ENCODE results near the gene TSHZ1. TPM values are rescaled to one million over a fixed set of nuclear protein-coding genes. Genes with fewer than 3 reads are reported as not detected.

TSHZ1 gene
- total and polyA plus RNA-seq, 2 of the 8 experiments (the other 6 are each of a cell fraction or from before 2014, with no cell fraction given): 0.03 to 0.32 TPM

DNA sequence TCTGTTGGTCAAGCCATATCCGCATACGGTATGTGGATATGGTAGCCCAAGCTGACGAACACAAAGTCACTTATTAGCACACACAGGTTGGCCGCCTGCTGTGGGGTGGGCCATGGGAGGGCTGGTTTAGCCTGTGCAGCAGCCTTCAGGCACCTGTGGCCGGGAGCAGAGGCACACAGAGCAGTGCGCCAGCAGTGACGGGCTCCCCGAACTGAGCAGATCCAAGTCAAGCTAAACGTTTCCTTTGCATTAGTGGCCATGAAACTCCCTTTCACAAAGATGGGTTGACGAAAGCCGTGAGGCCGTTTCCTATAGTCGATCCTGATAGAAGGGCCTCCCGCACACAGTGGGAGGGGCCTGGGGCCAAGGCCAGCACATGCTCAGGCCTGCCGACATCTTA lies 72.1 kb downstream of the TSHZ1 start:
- Histone ChIP-seq H4K5ac (ENCODE audit: insufficient read length, low read depth, low read length) (no peak overlapping the region), H3K27me3 (replicated peaks in 1 of 4; ENCODE audit: control insufficient read depth in 3 of 4, extremely low read depth in 1 of 4, insufficient read depth in 3 of 4, low read length in 3 of 4) (no peaks in the 10 kb centered on the region), H2BK20ac (ENCODE audit: low read length) (no peak overlapping the region), H3K9me3 (ENCODE audit: insufficient read depth in 2 of 2, low read depth in 1 of 2, low read length in 1 of 2) (no peaks in the 10 kb centered on the region; a peak in 1 of 4 replicates), H2AK5ac (ENCODE audit: low read depth, low read length) (no peak overlapping the region), H3K27ac (ENCODE audit: low read depth, low read length) (no peak overlapping the region), H3K23ac (ENCODE audit: insufficient read length) (no peak overlapping the region), H2BK5ac (ENCODE audit: low read depth, low read length) (no peak overlapping the region), H4K91ac (replicated peaks; ENCODE audit: insufficient read length, low read length) (no peak overlapping the region), H4K8ac (ENCODE audit: extremely low read depth, insufficient read depth, low read length) (peak overlapping the region; percentile 31; the same call in 1 of the 2 replicates), H3K4me1 (replicated peaks in 1 of 4; ENCODE audit: control insufficient read depth in 3 of 4, insufficient read depth in 4 of 4, low read length in 3 of 4) (no peaks in the 10 kb centered on the region), H3K4me3 (ENCODE audit: extremely low read depth in 1 of 4, insufficient read depth in 2 of 4, low read depth in 3 of 4, low read length in 4 of 4) (no peak overlapping the region), H3K4ac (replicated peaks; ENCODE audit: insufficient read length, low read depth, low read length) (no peak overlapping the region), H3K79me1 (ENCODE audit: low read depth, low read length) (no peaks in the 10 kb centered on the region), H3K36me3 (ENCODE audit: control insufficient read depth in 2 of 4, insufficient read depth in 4 of 4, low read length in 3 of 4) (no peaks in the 10 kb centered on the region), H3K14ac (ENCODE audit: insufficient read length) (no peak overlapping the region), H3K9ac (replicated peaks in 1 of 4; ENCODE audit: extremely low read depth in 1 of 4, low read depth in 3 of 4, low read length in 3 of 4) (no peak overlapping the region), H3K4me2 (ENCODE audit: insufficient read depth in 1 of 2, low read depth in 2 of 2, low read length in 2 of 2) (no peak overlapping the region), H2AFZ (ENCODE audit: low read length) (no peak overlapping the region), H2BK15ac (ENCODE audit: low read length) (no peak overlapping the region), H4K20me1 (replicated peaks in 1 of 2; ENCODE audit: control insufficient read depth in 1 of 2, insufficient read depth in 2 of 2, low read length in 2 of 2) (no peaks in the 10 kb centered on the region), H3K79me2 (ENCODE audit: control insufficient read depth in 1 of 2, insufficient read depth in 2 of 2, low read length in 2 of 2) (no peaks in the 10 kb centered on the region), H2BK12ac (ENCODE audit: low read depth, low read length) (no peak overlapping the region; the same call in 1 of the 2 replicates), H2BK120ac (replicated peaks; ENCODE audit: low read depth, low read length) (no peak overlapping the region), H3K18ac (ENCODE audit: extremely low read depth, low read length) (no peak overlapping the region), H3K23me2 (ENCODE audit: low read depth, low read length) (no peaks in the 10 kb centered on the region), H3K56ac (replicated peaks; ENCODE audit: insufficient read length, low read depth, low read length) (no peak overlapping the region)
- ChIA-PET CTCF (ENCODE audit: partially characterized antibody) (interaction anchor here (1.3 kb wide), 1 partner anchor 9 kb away, joined by 3 read pairs; no protein-coding TSS in a partner anchor), POLR2A (ENCODE audit: partially characterized antibody) (no interaction called here)
- WGBS, 2 experiments (ENCODE audit: extremely low coverage in 1 of 2, insufficient coverage in 1 of 2, insufficient read length in 1 of 2, insufficient replicate concordance in 2 of 2, low coverage in 1 of 2, low lambda C conversion rate in 2 of 2, missing lambda C conversion rate in 1 of 2): 95% methylated on average over 11 of the region's 15 CpGs; no CpG with 5 or more reads in 1 of the 2 experiments
- DNase-seq (ENCODE audit: low read depth in 1 of 2, low spot score in 2 of 2): no peak
- FAIRE-seq: no peak
- TF ChIP-seq BCL11A (IDR thresholded peaks at IDR 0.05; ENCODE audit: low read depth in 2 of 2, low read length in 2 of 2) (no peak), EZH2 (IDR thresholded peaks at IDR 0.05; ENCODE audit: low read depth, low read length, severe bottlenecking) (no peak), RAD21 (IDR thresholded peaks at IDR 0.05 in 1 of 2, conservative IDR thresholded peaks at IDR 0.05 in 1 of 2; ENCODE audit: low read depth in 2 of 2, low read length in 2 of 2) (no peak), SAP30 (IDR thresholded peaks at IDR 0.05; ENCODE audit: insufficient read depth, insufficient replicate concordance, low read length) (no peak), HDAC2 (IDR thresholded peaks at IDR 0.05; ENCODE audit: borderline replicate concordance in 1 of 2, low read depth in 2 of 2, low read length in 2 of 2) (no peak), TEAD4 (IDR thresholded peaks at IDR 0.05; ENCODE audit: low read depth, low read length) (no peak), SIRT6 (IDR thresholded peaks at IDR 0.05; ENCODE audit: low read length) (no peak), SIX5 (IDR thresholded peaks at IDR 0.05; ENCODE audit: low read depth, low read length) (no peak), CEBPB (IDR thresholded peaks at IDR 0.05; ENCODE audit: low read depth, low read length) (no peak), SUZ12 (IDR thresholded peaks at IDR 0.05; ENCODE audit: low read length) (no peak), GTF2F1 (IDR thresholded peaks at IDR 0.05; ENCODE audit: borderline replicate concordance, low read depth, low read length) (no peak), RNF2 (IDR thresholded peaks at IDR 0.05; ENCODE audit: borderline replicate concordance, low read depth, low read length, missing control alignments, poor library complexity, severe bottlenecking) (no peak), TBP (IDR thresholded peaks at IDR 0.05; ENCODE audit: low read depth, low read length) (no peak)
